CD1c-positive myeloid dendritic cell (primary cell): ENCODE measurements around the gene PACS1.

Source experiments
- DNase-seq: peaks from one replicate; pipeline ENCODE4 v3.0.0-alpha.2; 2016; ENCODE audit errors: extremely low spot score

The PACS1 gene

GRCh38 chr11:66288671-66289547 is 218.8 kb downstream of the PACS1 start, which contains the start of gene YIF1A:
Gene YIF1A (minus strand): TSS chr11:66289143. CDS start chr11:66288985, 158 bp downstream.
- DNase-seq: peak; percentile 99

- peak; percentile 81 for DNase-seq
These were observed 219.7 kb downstream of the PACS1 start for GRCh38 chr11:66289548-66290329.

- no peak for DNase-seq
These were observed 220.2 kb downstream of the PACS1 start for GRCh38 chr11:66290330-66290621.

GRCh38 chr11:66291303-66291705 is 221.2 kb downstream of the PACS1 start:
- no peak for DNase-seq

GRCh38 chr11:66291706-66292542 is 221.9 kb downstream of the PACS1 start, which contains the start of gene TMEM151A:
Gene TMEM151A (plus strand): TSS chr11:66291894. CDS start chr11:66292014, 120 bp downstream.
- peak; percentile 33 for DNase-seq

- no peak for DNase-seq
These were observed 222.7 kb downstream of the PACS1 start for GRCh38 chr11:66292543-66293332.

GRCh38 chr11:66293352-66293751 is 223.3 kb downstream of the PACS1 start:
- no peak for DNase-seq

- DNase-seq: no peak
These were observed 223.9 kb downstream of the PACS1 start for GRCh38 chr11:66293777-66294625.
